ENCODE measurements around the gene ZDHHC19.

DNA sequence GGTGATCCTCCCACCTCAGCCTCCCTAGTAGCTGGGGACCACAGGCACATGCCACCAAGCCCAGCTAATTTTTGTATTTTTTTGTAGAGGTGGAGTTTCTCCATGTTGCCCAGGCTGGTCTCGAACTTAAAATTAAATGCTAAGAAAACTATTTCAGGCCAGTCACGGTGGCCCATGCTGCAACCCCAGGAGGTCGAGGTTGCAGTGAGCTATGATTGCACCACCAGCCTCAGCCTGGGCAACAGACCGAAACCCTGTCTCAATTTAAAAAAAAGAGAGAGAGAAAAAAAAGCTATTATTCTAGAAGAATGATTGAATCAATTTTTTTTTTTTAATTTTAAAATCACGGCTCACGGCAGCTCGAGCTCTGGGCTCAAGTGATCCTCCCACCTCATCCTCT lies 9.8 kb upstream of the ZDHHC19 start:
- TF ChIP-seq, protein P1, sequence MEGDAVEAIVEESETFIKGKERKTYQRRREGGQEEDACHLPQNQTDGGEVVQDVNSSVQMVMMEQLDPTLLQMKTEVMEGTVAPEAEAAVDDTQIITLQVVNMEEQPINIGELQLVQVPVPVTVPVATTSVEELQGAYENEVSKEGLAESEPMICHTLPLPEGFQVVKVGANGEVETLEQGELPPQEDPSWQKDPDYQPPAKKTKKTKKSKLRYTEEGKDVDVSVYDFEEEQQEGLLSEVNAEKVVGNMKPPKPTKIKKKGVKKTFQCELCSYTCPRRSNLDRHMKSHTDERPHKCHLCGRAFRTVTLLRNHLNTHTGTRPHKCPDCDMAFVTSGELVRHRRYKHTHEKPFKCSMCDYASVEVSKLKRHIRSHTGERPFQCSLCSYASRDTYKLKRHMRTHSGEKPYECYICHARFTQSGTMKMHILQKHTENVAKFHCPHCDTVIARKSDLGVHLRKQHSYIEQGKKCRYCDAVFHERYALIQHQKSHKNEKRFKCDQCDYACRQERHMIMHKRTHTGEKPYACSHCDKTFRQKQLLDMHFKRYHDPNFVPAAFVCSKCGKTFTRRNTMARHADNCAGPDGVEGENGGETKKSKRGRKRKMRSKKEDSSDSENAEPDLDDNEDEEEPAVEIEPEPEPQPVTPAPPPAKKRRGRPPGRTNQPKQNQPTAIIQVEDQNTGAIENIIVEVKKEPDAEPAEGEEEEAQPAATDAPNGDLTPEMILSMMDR (IDR thresholded peaks at IDR 0.05; ENCODE audit: low read depth, low read length), result no peak
- TF ChIP-seq POLR2A (IDR thresholded peaks at IDR 0.05; ENCODE audit: extremely low read depth, insufficient read length), result no peak

All from NB4 (cell line).